Measurements from ENCODE around the gene WDR17.

Gene WDR17

GRCh38 chr4:176153124-176153523 is 87.5 kb downstream of the WDR17 start:
- peaks cover 16% of the 10 kb centered on the region for H3K4me1 ChIP-seq (ENCODE audit: control insufficient read depth, insufficient read depth, low read length)
- no peak overlapping the region for H3K4me2 ChIP-seq (ENCODE audit: low read length)
- no peak overlapping the region for H3K4me3 ChIP-seq (ENCODE audit: low read length)
- no peaks in the 10 kb centered on the region for H3K27me3 ChIP-seq (ENCODE audit: control insufficient read depth, insufficient read depth, low read length)
- no peaks in the 10 kb centered on the region for H3K36me3 ChIP-seq (ENCODE audit: insufficient read depth, low read length)
- H3K9me3 ChIP-seq (replicated peaks; ENCODE audit: low read length) = no peaks in the 10 kb centered on the region
- no peak overlapping the region for H3K9ac ChIP-seq (ENCODE audit: low read depth, low read length)

GRCh38 chr4:176156656-176157055 is 91.0 kb downstream of the WDR17 start:
- H3K9ac ChIP-seq (ENCODE audit: low read depth, low read length) = no peak overlapping the region
- H3K4me3 ChIP-seq (ENCODE audit: low read length) = no peak overlapping the region
- no peaks in the 10 kb centered on the region for H3K27me3 ChIP-seq (ENCODE audit: control insufficient read depth, insufficient read depth, low read length)
- H3K4me2 ChIP-seq (ENCODE audit: low read length) = peak overlapping the region; percentile 4
- H3K9me3 ChIP-seq (replicated peaks; ENCODE audit: low read length) = no peaks in the 10 kb centered on the region
- peaks cover 12% of the 10 kb centered on the region for H3K4me1 ChIP-seq (ENCODE audit: control insufficient read depth, insufficient read depth, low read length)
- H3K36me3 ChIP-seq (ENCODE audit: insufficient read depth, low read length) = no peaks in the 10 kb centered on the region

GRCh38 chr4:176163041-176163440 is 97.4 kb downstream of the WDR17 start:
- Histone ChIP-seq H3K27me3 (ENCODE audit: control insufficient read depth, insufficient read depth, low read length) (no peaks in the 10 kb centered on the region), H3K4me2 (ENCODE audit: low read length) (no peak overlapping the region), H3K4me3 (ENCODE audit: low read length) (no peak overlapping the region), H3K9ac (ENCODE audit: low read depth, low read length) (no peak overlapping the region), H3K4me1 (ENCODE audit: control insufficient read depth, insufficient read depth, low read length) (no peaks in the 10 kb centered on the region), H3K9me3 (replicated peaks; ENCODE audit: low read length) (no peaks in the 10 kb centered on the region), H3K36me3 (ENCODE audit: insufficient read depth, low read length) (no peaks in the 10 kb centered on the region)

- no peaks in the 10 kb centered on the region for H3K9me3 ChIP-seq (replicated peaks; ENCODE audit: low read length)
- H3K9ac ChIP-seq (ENCODE audit: low read depth, low read length) = no peak overlapping the region
- no peak overlapping the region for H3K4me3 ChIP-seq (ENCODE audit: low read length)
- no peaks in the 10 kb centered on the region for H3K36me3 ChIP-seq (ENCODE audit: insufficient read depth, low read length)
- no peaks in the 10 kb centered on the region for H3K27me3 ChIP-seq (ENCODE audit: control insufficient read depth, insufficient read depth, low read length)
- H3K4me1 ChIP-seq (ENCODE audit: control insufficient read depth, insufficient read depth, low read length) = peaks cover 29% of the 10 kb centered on the region
- no peak overlapping the region for H3K4me2 ChIP-seq (ENCODE audit: low read length)
Measured at GRCh38 chr4:176185051-176185450, 119.4 kb downstream of the WDR17 start.

- Histone ChIP-seq H3K9ac (ENCODE audit: low read depth, low read length) (no peak overlapping the region), H3K4me2 (ENCODE audit: low read length) (no peak overlapping the region), H3K27me3 (ENCODE audit: control insufficient read depth, insufficient read depth, low read length) (no peaks in the 10 kb centered on the region), H3K4me1 (ENCODE audit: control insufficient read depth, insufficient read depth, low read length) (peaks cover 29% of the 10 kb centered on the region), H3K4me3 (ENCODE audit: low read length) (no peak overlapping the region), H3K9me3 (replicated peaks; ENCODE audit: low read length) (no peaks in the 10 kb centered on the region), H3K36me3 (ENCODE audit: insufficient read depth, low read length) (no peaks in the 10 kb centered on the region)
Measured at GRCh38 chr4:176186067-176186466, 120.4 kb downstream of the WDR17 start.

- Histone ChIP-seq H3K36me3 (ENCODE audit: insufficient read depth, low read length) (no peaks in the 10 kb centered on the region), H3K9me3 (replicated peaks; ENCODE audit: low read length) (no peaks in the 10 kb centered on the region), H3K9ac (ENCODE audit: low read depth, low read length) (no peak overlapping the region), H3K4me3 (ENCODE audit: low read length) (no peak overlapping the region), H3K4me1 (ENCODE audit: control insufficient read depth, insufficient read depth, low read length) (peaks cover 31% of the 10 kb centered on the region), H3K27me3 (ENCODE audit: control insufficient read depth, insufficient read depth, low read length) (no peaks in the 10 kb centered on the region), H3K4me2 (ENCODE audit: low read length) (peak overlapping the region; percentile 34)
Measured at GRCh38 chr4:176186671-176187395, 121.2 kb downstream of the WDR17 start.

GRCh38 chr4:176187624-176188023 is 122.0 kb downstream of the WDR17 start:
- Histone ChIP-seq H3K36me3 (ENCODE audit: insufficient read depth, low read length) (no peaks in the 10 kb centered on the region), H3K4me3 (ENCODE audit: low read length) (no peak overlapping the region), H3K27me3 (ENCODE audit: control insufficient read depth, insufficient read depth, low read length) (no peaks in the 10 kb centered on the region), H3K4me1 (ENCODE audit: control insufficient read depth, insufficient read depth, low read length) (peaks cover 38% of the 10 kb centered on the region), H3K9ac (ENCODE audit: low read depth, low read length) (no peak overlapping the region), H3K4me2 (ENCODE audit: low read length) (peak overlapping the region; percentile 34), H3K9me3 (replicated peaks; ENCODE audit: low read length) (no peaks in the 10 kb centered on the region)

- peaks cover 49% of the 10 kb centered on the region for H3K4me1 ChIP-seq (ENCODE audit: control insufficient read depth, insufficient read depth, low read length)
- no peak overlapping the region for H3K4me3 ChIP-seq (ENCODE audit: low read length)
- H3K9ac ChIP-seq (ENCODE audit: low read depth, low read length) = no peak overlapping the region
- H3K9me3 ChIP-seq (replicated peaks; ENCODE audit: low read length) = no peaks in the 10 kb centered on the region
- no peaks in the 10 kb centered on the region for H3K36me3 ChIP-seq (ENCODE audit: insufficient read depth, low read length)
- H3K27me3 ChIP-seq (ENCODE audit: control insufficient read depth, insufficient read depth, low read length) = no peaks in the 10 kb centered on the region
- H3K4me2 ChIP-seq (ENCODE audit: low read length) = no peak overlapping the region
Measured at GRCh38 chr4:176188654-176189053, 123.0 kb downstream of the WDR17 start.

GRCh38 chr4:176189891-176190795 is 124.5 kb downstream of the WDR17 start:
- no peaks in the 10 kb centered on the region for H3K9me3 ChIP-seq (replicated peaks; ENCODE audit: low read length)
- no peak overlapping the region for H3K4me2 ChIP-seq (ENCODE audit: low read length)
- no peaks in the 10 kb centered on the region for H3K27me3 ChIP-seq (ENCODE audit: control insufficient read depth, insufficient read depth, low read length)
- no peak overlapping the region for H3K9ac ChIP-seq (ENCODE audit: low read depth, low read length)
- no peaks in the 10 kb centered on the region for H3K36me3 ChIP-seq (ENCODE audit: insufficient read depth, low read length)
- H3K4me1 ChIP-seq (ENCODE audit: control insufficient read depth, insufficient read depth, low read length) = peaks cover 56% of the 10 kb centered on the region
- H3K4me3 ChIP-seq (ENCODE audit: low read length) = no peak overlapping the region

- Histone ChIP-seq H3K9me3 (replicated peaks; ENCODE audit: low read length) (no peaks in the 10 kb centered on the region), H3K4me2 (ENCODE audit: low read length) (no peak overlapping the region), H3K36me3 (ENCODE audit: insufficient read depth, low read length) (no peaks in the 10 kb centered on the region), H3K27me3 (ENCODE audit: control insufficient read depth, insufficient read depth, low read length) (no peaks in the 10 kb centered on the region), H3K9ac (ENCODE audit: low read depth, low read length) (no peak overlapping the region), H3K4me3 (ENCODE audit: low read length) (no peak overlapping the region), H3K4me1 (ENCODE audit: control insufficient read depth, insufficient read depth, low read length) (peaks cover 47% of the 10 kb centered on the region)
Measured at GRCh38 chr4:176191974-176192373, 126.3 kb downstream of the WDR17 start.

GRCh38 chr4:176193126-176193525 is 127.5 kb downstream of the WDR17 start:
- peak overlapping the region; percentile 62 for H3K9ac ChIP-seq (ENCODE audit: low read depth, low read length)
- H3K9me3 ChIP-seq (replicated peaks; ENCODE audit: low read length) = no peaks in the 10 kb centered on the region

More at GRCh38 chr4:176193126-176193525, 127.5 kb downstream of the WDR17 start:
- no peaks in the 10 kb centered on the region for H3K27me3 ChIP-seq (ENCODE audit: control insufficient read depth, insufficient read depth, low read length)
- no peak overlapping the region for H3K4me3 ChIP-seq (ENCODE audit: low read length)
- H3K4me1 ChIP-seq (ENCODE audit: control insufficient read depth, insufficient read depth, low read length) = peaks cover 37% of the 10 kb centered on the region
- peak overlapping the region; percentile 49 for H3K4me2 ChIP-seq (ENCODE audit: low read length)
- H3K36me3 ChIP-seq (ENCODE audit: insufficient read depth, low read length) = no peaks in the 10 kb centered on the region

Measured in skeletal muscle satellite cell (primary cell).